Astrocyte of the spinal cord (primary cell): Measurements from ENCODE around the gene PACSIN2.

ENCODE experiments used
- DNase-seq: peaks from one replicate; pipeline ENCODE4 v3.0.0; 2011; ENCODE audit warnings: low read depth, low spot score
- H3K4me3 ChIP-seq: 2 replicates; pipeline ENCODE4 v1.5.1; 2011; ENCODE audit warnings: low read depth, mild to moderate bottlenecking, low read length, moderate library complexity
- CTCF ChIP-seq: IDR thresholded peaks from 2 replicates; pipeline ENCODE4 v1.5.1; 2012; ENCODE audit warnings: low read depth, mild to moderate bottlenecking, low read length, inconsistent platforms
- in situ Hi-C: cut with HindIII; loops from 2 replicates; pipeline ENCODE4 v1.10.0; 2017; ENCODE audit warnings: low sequenced_read_pairs

Gene PACSIN2

GRCh38 chr22:42877597-42878340 lies 137.2 kb downstream of the PACSIN2 start:
- DNase-seq: no peak
- in situ Hi-C loops: no loop called here
- no peak overlapping the region for H3K4me3 ChIP-seq
- no peak for TF ChIP-seq CTCF

GRCh38 chr22:42877158-42877557 lies 137.8 kb downstream of the PACSIN2 start:
- DNase-seq: no peak
- H3K4me3 ChIP-seq: no peak overlapping the region
- no peak for TF ChIP-seq CTCF
- in situ Hi-C loops: no loop called here

GRCh38 chr22:42876041-42876440 lies 138.9 kb downstream of the PACSIN2 start:
- no peak overlapping the region for H3K4me3 ChIP-seq
- DNase-seq: no peak
- no peak for TF ChIP-seq CTCF
- in situ Hi-C loops: no loop called here

- no peak for DNase-seq
- H3K4me3 ChIP-seq: no peak overlapping the region
- TF ChIP-seq CTCF: no peak
- in situ Hi-C loops: no loop called here
Measured at GRCh38 chr22:42874010-42874409, 140.9 kb downstream of the PACSIN2 start.

GRCh38 chr22:42873356-42873755 lies 141.6 kb downstream of the PACSIN2 start:
- no peak for DNase-seq
- in situ Hi-C loops: no loop called here
- no peak overlapping the region for H3K4me3 ChIP-seq
- no peak for TF ChIP-seq CTCF

- in situ Hi-C loops: no loop called here
- DNase-seq: peak; percentile 35
- TF ChIP-seq CTCF: no peak
- no peak overlapping the region for H3K4me3 ChIP-seq
Measured at GRCh38 chr22:42872821-42873220, 142.1 kb downstream of the PACSIN2 start.
